ENCODE data around the gene CCT6A.
"Not testable (repeated sequence)": the region's sequence is repeated elsewhere in the genome, so short reads cannot be mapped to it uniquely, and the experiment has no call there.

The CCT6A gene

DNA sequence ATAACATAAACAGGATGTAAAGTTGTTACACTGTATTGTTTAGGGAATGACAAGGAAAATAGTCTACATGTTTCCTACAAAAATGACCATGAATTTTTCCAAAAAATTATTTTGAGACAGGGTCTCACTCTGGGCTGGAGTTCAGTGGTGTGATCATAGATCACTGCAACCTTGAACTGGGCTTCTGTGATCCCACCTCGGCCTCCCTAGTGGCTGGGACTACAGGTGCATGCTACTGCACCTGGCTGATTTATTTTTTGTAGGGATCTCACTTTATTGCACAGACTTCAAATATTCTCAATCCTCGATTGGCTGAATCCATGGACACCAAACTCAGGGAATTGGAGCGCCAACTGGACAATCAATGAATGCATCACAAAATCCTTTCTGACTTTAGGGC lies 48.1 kb downstream of the CCT6A start:
- no peak for DNase-seq (ENCODE audit: low read depth)

DNA sequence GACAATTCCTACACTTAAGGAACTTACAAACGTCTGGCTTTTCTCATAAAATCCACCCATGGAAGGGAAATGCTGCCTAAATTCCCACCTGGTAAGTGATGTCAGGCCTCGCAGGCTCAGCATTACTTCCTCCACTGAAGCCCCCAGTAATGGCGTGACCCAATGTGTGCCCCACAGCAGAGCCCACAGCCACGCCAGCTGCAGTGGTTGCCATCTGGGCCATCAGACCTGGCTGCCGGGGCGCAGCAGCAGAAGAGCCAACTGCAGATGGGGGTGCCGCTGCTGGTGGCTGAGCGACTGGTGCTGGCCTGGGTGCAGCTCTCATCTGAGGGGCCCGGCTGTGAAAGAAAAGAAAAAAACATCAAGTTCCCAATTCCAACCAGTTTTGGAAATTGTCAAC lies 52.6 kb downstream of the CCT6A start:
- not testable (repeated sequence) for DNase-seq (ENCODE audit: low read depth)

DNA sequence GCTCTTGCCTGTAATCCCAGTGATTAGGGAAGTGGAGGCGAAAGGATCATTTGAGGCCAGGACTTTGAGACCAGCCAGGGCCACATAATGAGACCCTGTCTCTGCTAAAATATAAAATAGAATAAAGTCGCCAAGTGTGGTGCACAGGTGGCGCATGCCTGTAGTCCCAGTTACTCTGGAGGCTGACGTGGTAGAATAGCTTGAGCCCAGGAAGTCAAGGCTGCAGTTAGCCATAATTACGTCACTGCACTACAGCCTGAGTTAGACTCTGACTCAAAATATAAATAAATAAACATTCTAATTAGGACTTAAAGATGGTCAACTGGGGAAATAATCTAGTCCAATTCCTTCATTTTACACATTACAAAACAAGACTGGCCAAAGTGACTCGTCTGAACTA lies 53.9 kb downstream of the CCT6A start:
- DNase-seq (ENCODE audit: low read depth): peak; percentile 79

DNA sequence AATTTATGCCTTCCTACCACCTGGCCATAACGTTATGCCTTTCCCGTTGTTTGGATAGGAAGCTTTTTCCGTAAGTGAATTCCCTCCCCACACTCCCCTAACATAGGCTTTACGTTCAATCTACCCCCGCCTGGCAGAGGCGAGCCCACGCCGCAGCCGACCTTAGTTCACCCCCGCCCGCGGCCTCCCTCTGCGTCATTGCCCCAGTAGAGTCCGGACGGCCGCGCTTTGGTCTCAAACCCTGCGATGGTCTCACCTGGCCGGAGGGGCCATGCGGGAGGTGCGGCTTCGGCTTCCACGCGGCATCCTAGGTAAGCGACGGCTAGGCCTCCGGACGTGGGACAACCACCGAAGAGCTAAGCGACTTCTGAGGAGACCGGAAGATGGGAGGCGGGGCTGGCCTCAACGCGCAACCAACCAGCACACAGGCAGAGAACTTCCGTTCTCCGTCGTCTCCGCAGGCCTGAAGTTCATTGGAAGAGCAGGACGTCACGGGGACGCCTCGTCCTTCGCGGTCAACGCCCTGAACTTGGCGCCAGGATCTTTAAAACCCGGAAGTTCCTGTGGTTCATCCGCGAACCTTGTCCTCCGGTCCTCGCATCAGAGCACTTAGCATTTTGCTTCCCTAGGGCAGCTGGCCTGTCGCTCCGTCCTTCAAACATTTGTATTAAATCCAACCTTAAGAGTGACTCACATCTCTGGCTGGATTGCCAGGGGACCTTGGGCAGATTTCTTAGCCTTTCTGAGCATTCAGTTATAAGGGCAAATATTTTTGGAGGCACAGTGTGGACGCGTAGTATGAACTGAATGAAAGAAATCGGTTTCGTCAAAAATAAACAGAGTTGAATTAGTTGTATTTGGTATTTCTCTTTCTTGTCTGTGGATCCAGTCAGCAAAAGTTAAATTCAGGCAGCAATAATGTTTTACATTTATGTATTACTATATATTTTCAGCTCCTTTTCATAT lies 54.8 kb downstream of the CCT6A start, which contains the start of gene CHCHD2:
Gene CHCHD2, minus strand, starts transcription at position 369 of the 966 bp plus-strand sequence. Its CDS starts 63 bp downstream, at position 306.
- peak; percentile 99 for DNase-seq (ENCODE audit: low read depth)

DNA sequence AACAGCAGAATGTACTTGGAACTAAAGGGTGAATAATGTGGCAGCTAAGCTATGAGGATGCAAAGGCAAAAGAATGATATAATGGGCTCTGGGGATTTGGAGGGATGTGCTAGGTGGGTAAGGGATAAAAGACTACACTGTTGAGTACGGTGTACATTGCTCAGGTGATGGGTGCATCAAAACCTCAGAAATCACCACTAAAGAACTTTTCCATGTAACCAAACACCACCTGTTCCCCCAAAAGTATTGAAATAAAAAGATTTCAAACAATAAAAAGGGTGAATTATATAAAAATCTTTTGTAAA lies 56.3 kb downstream of the CCT6A start:
- no peak for DNase-seq (ENCODE audit: low read depth)

DNA sequence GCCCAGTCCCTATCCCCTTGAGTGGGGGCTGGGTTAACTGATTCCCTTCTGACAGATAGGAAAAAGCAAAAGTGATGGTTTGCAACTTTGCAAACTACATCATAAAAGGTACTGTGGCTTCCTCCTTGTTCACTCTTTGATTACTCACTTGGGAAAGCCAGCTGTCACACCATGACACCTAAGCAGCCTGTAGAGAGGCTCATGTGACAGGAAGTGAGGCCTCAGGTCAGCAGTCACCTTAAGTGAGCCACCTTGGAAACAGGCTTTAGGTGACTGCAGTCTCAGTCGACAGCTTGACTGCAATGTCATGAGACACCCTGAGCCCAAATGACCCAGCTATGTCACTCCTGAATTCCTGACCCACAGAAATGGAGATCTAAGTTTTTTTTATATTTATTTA lies 59.0 kb downstream of the CCT6A start:
- no peak for DNase-seq (ENCODE audit: low read depth)

DNA sequence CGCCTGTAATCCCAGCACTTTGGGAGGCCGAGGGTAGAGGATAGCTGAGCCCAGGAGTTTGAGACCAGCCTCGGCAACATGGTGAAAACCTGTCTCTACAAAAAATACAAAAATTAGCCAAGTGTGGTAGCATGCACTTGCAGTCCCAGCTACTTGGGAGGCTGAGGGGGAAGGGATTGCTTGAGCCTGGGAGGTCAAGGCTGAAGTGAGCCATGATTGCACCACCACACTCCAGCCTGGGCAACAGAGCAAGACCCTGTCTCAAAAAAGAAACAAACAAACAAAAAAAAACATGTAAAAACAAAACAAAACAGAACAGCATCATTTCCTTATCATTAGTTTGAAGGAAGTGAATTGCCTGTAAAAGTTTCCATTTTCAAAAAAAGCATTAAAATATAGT lies 60.7 kb downstream of the CCT6A start:
- not testable (repeated sequence) for DNase-seq (ENCODE audit: low read depth)
